ENCODE results near the gene RAB33A.

RAB33A gene

DNA sequence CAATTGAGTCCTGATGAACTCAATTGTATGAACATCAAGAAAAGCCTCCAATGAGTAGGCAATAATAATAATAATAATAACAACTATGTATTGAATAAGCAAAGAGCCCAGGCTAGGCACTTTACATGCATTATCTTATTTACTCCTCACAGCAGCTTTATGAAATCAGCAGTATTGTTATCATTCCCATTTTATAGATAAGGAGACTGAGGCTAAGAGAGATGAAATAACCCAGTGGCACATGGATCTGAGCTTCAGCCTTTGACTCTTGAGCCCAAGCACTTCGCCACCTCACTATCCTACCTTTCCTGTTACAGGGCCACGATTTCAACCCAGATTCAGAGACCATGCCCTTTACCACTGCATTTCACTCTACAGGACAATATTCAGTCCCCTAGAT is 3.2 kb downstream of the RAB33A start:
- Mint-ChIP-seq H3K4me1 (peaks cover 48% of the 10 kb centered on the region), H3K36me3 (ENCODE audit: insufficient read depth) (peaks cover 10% of the 10 kb centered on the region)

DNA sequence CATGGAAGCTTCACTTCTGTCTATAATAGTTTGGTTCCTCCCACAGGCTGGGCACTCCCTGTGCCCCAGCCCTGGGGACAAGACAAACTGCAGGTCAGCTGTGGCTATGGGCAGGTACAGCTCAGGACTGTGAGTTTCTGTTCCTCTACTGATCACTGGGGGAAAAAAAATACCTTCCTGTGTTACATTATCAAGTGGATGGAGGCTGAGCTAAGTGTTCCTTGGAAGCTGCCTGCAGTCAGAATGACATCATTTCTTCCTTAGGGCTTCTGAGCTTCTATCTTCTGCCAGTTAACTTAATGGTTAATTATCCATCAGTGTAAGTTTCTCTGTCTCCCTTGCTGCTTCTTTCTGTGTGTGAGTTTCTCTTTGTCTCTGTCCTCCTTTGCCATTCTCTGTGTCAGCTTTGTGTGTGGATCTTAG is 4.6 kb downstream of the RAB33A start:
- ATAC-seq (replicated peaks; ENCODE audit: extremely low read depth, poor library complexity, severe bottlenecking) (no peak), DNase-seq (ENCODE audit: low spot score in 2 of 2) (no peak)
- peak overlapping the region; percentile 8 for H3K4me3 Mint-ChIP-seq
- H3K36me3 Mint-ChIP-seq (ENCODE audit: insufficient read depth): peaks cover 8% of the 10 kb centered on the region
- H3K27ac Mint-ChIP-seq (ENCODE audit: low read depth): peak overlapping the region; percentile 75
- H3K4me1 Mint-ChIP-seq: peaks cover 49% of the 10 kb centered on the region
- no peaks in the 10 kb centered on the region for H3K27me3 Mint-ChIP-seq
- no peaks in the 10 kb centered on the region for H3K9me3 Mint-ChIP-seq

More for the DNA sequence above, 3.2 kb downstream of the RAB33A start:
- no peak for ATAC-seq (replicated peaks; ENCODE audit: extremely low read depth, poor library complexity, severe bottlenecking)
- Mint-ChIP-seq H3K9me3 (no peaks in the 10 kb centered on the region), H3K4me3 (no peak overlapping the region), H3K27ac (ENCODE audit: low read depth) (no peak overlapping the region), H3K27me3 (no peaks in the 10 kb centered on the region)
- no peak for DNase-seq (ENCODE audit: low spot score in 2 of 2)

DNA sequence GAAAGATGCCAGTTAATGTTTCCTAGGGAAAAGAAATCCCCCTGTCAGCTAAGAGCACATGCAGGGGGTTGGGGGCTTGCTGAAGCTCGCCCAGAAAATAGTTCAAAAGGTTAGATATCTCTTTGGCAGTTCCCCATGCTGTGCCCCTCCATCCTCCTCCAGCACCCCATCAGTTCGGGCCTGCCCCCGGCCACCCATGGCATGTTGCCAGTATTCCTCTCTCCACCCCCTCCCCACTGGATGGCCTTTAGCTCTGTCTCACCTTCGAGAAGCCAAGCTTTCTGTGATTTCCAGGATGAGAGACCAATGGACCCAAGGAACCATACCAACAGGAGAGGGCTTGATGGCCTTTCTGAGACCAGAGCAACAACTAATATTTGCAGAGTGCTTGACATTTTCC is 5.2 kb downstream of the RAB33A start:
- no peak for ATAC-seq (replicated peaks; ENCODE audit: extremely low read depth, poor library complexity, severe bottlenecking)
- DNase-seq (ENCODE audit: low spot score in 2 of 2): no peak
- Mint-ChIP-seq H3K27ac (ENCODE audit: low read depth) (peak overlapping the region; percentile 75), H3K9me3 (no peaks in the 10 kb centered on the region), H3K27me3 (no peaks in the 10 kb centered on the region), H3K36me3 (ENCODE audit: insufficient read depth) (peaks cover 8% of the 10 kb centered on the region), H3K4me1 (peaks cover 49% of the 10 kb centered on the region), H3K4me3 (no peak overlapping the region)

DNA sequence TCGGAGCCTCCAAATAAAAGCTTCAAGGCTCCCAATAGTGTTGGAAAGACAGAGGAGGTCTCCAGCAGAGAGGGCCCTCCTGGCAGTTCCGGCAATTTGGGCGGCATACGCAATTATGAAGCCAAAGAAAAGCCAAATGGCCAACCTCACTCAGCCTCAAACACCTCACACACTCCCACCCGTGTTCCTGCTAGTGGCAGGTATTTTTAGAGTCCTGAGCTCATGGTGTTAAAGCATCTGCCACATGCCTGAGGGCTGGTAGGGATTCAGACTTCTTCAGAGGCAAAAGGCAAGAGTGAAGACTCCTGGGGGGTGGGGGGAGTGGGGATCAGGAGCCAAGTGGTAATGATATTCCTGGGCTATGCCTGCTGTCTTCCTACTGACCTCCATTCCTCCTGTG is 7.4 kb downstream of the RAB33A start:
- Mint-ChIP-seq H3K4me1 (peaks cover 36% of the 10 kb centered on the region), H3K27ac (ENCODE audit: low read depth) (peak overlapping the region; percentile 72)

DNA sequence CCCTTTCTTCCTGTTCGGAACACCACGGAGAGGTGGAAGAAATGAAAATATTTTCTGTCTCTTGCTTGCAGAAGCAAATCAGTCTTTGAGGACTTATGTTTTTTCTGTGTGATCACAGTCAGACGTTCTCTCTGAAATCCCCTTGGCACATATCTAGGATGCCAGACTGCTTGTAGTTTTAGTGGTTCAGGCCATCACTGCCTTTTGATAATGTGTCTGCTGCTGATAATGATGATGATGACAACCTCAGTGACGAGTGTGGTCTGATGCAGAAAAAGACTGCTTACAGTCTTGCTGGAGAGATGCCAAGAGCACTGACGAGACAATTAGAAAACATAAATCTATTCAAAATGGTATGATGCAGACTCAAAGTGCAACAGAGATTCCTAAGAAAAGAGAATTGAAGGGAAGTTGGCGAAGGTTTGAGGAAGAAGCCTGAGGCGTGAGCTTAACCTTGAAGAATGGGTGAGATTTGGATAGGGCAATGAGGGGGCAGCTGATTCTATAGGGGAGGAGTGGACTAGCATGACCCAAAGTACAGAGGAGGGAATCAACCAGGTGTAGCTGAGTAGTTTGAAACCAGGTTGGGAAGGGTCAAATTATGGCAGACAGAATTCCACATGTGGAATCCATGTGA is 7.9 kb downstream of the RAB33A start:
- H3K27ac Mint-ChIP-seq (ENCODE audit: low read depth): peak overlapping the region; percentile 72
- DNase-seq (ENCODE audit: low spot score in 2 of 2) (no peak), ATAC-seq (replicated peaks; ENCODE audit: extremely low read depth, poor library complexity, severe bottlenecking) (peak; percentile 34)
- no peak overlapping the region for H3K4me3 Mint-ChIP-seq
- peaks cover 32% of the 10 kb centered on the region for H3K4me1 Mint-ChIP-seq
- peaks cover 12% of the 10 kb centered on the region for H3K36me3 Mint-ChIP-seq (ENCODE audit: insufficient read depth)
- H3K27me3 Mint-ChIP-seq: no peaks in the 10 kb centered on the region
- no peaks in the 10 kb centered on the region for H3K9me3 Mint-ChIP-seq

More for the DNA sequence above, 7.4 kb downstream of the RAB33A start:
- H3K36me3 Mint-ChIP-seq (ENCODE audit: insufficient read depth): peaks cover 12% of the 10 kb centered on the region
- no peaks in the 10 kb centered on the region for H3K27me3 Mint-ChIP-seq
- ATAC-seq (replicated peaks; ENCODE audit: extremely low read depth, poor library complexity, severe bottlenecking) (no peak), DNase-seq (ENCODE audit: low spot score in 2 of 2) (no peak)
- no peak overlapping the region for H3K4me3 Mint-ChIP-seq
- no peaks in the 10 kb centered on the region for H3K9me3 Mint-ChIP-seq

DNA sequence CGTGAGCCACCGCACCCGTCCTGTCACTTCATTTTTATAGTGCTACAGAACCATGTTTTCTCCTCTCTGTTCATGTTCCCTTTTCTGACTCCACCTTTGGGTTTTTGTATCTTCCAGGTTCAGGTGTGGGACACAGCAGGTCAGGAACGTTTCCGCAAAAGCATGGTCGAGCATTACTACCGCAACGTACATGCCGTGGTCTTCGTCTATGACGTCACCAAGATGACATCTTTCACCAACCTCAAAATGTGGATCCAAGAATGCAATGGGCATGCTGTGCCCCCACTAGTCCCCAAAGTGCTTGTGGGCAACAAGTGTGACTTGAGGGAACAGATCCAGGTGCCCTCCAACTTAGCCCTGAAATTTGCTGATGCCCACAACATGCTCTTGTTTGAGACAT is 12.4 kb downstream of the RAB33A start:
- H3K27ac Mint-ChIP-seq (ENCODE audit: low read depth): no peak overlapping the region
- H3K4me3 Mint-ChIP-seq: peak overlapping the region; percentile 20

DNA sequence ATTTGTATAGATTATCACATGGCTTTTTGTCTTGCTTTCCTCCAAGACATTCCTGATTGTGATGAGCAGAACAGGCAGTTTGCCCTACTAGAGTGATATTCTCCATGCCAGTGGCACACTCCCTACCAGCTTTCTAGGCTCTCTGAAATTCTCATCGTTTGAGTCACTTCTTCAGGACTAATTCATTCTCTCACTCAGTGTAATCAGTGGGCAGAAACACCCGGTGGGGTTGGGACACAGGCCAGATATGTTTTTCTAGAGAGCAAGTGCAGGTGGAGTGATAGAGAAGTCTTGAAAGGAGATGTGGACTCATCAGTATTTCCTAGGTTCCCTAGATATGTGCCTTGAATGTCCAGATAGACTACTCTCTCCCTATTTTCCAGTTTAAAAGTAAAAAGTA is 13.1 kb downstream of the RAB33A start:
- Mint-ChIP-seq H3K4me3 (no peak overlapping the region), H3K4me1 (peaks cover 2% of the 10 kb centered on the region), H3K36me3 (ENCODE audit: insufficient read depth) (peaks cover 8% of the 10 kb centered on the region), H3K9me3 (no peaks in the 10 kb centered on the region), H3K27me3 (no peaks in the 10 kb centered on the region), H3K27ac (ENCODE audit: low read depth) (no peak overlapping the region)
- ATAC-seq (replicated peaks; ENCODE audit: extremely low read depth, poor library complexity, severe bottlenecking): no peak
- no peak for DNase-seq (ENCODE audit: low spot score in 2 of 2)

More for the DNA sequence above, 12.4 kb downstream of the RAB33A start:
- H3K4me1 Mint-ChIP-seq: peaks cover 7% of the 10 kb centered on the region
- no peaks in the 10 kb centered on the region for H3K9me3 Mint-ChIP-seq
- peaks cover 11% of the 10 kb centered on the region for H3K36me3 Mint-ChIP-seq (ENCODE audit: insufficient read depth)
- no peaks in the 10 kb centered on the region for H3K27me3 Mint-ChIP-seq
- DNase-seq (ENCODE audit: low spot score in 2 of 2) (no peak), ATAC-seq (replicated peaks; ENCODE audit: extremely low read depth, poor library complexity, severe bottlenecking) (no peak)

DNA sequence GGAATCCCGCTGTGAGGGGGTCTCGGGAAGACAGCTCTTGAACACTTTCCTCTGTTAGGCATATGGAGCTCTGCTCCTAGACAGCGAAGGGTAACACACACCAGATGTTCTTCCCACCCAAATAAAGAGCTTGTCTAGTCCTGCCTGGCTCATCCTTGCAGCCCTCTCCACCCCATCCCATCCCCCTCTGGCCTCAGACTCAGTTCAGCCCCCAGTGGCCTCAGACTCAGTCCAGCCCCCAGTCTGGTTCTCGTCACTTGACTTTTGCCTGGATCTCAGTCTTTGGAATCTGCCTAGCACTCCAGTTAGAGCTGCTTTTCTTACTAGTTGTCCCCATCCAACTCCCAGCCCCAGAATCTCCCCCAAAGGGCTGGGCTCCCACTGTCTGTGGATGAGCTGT is 14.9 kb downstream of the RAB33A start:
- Mint-ChIP-seq H3K4me3 (no peak overlapping the region), H3K4me1 (no peaks in the 10 kb centered on the region), H3K27me3 (no peaks in the 10 kb centered on the region), H3K36me3 (ENCODE audit: insufficient read depth) (peaks cover 6% of the 10 kb centered on the region), H3K9me3 (no peaks in the 10 kb centered on the region), H3K27ac (ENCODE audit: low read depth) (no peak overlapping the region)
- no peak for ATAC-seq (replicated peaks; ENCODE audit: extremely low read depth, poor library complexity, severe bottlenecking)
- DNase-seq (ENCODE audit: low spot score in 2 of 2): no peak

DNA sequence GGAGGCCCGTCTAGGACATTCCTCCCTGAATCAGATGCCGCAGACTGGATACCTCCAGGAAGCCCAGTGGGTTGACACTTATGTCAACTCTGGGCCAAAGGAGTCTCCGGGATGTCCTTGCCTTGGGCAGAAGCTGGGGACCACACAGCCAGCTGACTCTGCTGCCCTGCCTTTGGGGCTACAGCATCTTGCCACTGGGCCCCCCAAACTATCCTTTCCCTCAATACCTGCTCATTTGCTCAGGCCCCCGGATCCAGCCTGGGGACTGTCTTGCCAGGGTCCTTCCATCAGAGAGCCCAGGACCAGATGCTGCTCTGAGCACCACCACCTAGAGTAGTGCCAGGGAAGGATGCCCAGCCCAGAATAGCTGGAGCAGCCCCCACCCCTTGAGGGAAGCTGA is 19.0 kb downstream of the RAB33A start:
- Mint-ChIP-seq H3K9me3 (no peaks in the 10 kb centered on the region), H3K27ac (ENCODE audit: low read depth) (no peak overlapping the region), H3K27me3 (no peaks in the 10 kb centered on the region), H3K4me1 (no peaks in the 10 kb centered on the region), H3K36me3 (ENCODE audit: insufficient read depth) (no peaks in the 10 kb centered on the region), H3K4me3 (no peak overlapping the region)
- DNase-seq (ENCODE audit: low spot score in 2 of 2) (no peak), ATAC-seq (replicated peaks; ENCODE audit: extremely low read depth, poor library complexity, severe bottlenecking) (no peak)

DNA sequence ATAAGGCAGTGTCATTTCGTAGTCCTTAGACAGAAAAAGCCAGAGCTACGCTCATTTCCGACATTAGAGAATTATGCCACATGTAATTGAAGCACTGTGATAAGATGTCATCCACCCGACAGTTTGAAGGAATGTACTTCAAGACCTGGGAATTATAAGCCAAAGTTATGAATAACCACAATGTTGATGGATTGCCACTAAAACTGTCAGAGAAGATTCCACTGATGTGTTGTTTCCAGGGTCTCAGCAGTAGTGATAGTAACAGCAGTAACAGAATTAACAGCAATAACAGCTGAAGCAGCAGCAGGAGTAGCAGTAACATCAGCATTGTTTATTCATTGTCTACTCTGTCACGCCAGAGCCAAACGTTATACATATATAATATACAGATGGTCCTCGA is 24.7 kb downstream of the RAB33A start:
- no peaks in the 10 kb centered on the region for H3K27me3 Mint-ChIP-seq
- H3K4me1 Mint-ChIP-seq: no peaks in the 10 kb centered on the region
- DNase-seq (ENCODE audit: low spot score in 2 of 2) (no peak), ATAC-seq (replicated peaks; ENCODE audit: extremely low read depth, poor library complexity, severe bottlenecking) (no peak)
- no peak overlapping the region for H3K4me3 Mint-ChIP-seq
- no peaks in the 10 kb centered on the region for H3K9me3 Mint-ChIP-seq
- H3K36me3 Mint-ChIP-seq (ENCODE audit: insufficient read depth): no peaks in the 10 kb centered on the region
- no peak overlapping the region for H3K27ac Mint-ChIP-seq (ENCODE audit: low read depth)

DNA sequence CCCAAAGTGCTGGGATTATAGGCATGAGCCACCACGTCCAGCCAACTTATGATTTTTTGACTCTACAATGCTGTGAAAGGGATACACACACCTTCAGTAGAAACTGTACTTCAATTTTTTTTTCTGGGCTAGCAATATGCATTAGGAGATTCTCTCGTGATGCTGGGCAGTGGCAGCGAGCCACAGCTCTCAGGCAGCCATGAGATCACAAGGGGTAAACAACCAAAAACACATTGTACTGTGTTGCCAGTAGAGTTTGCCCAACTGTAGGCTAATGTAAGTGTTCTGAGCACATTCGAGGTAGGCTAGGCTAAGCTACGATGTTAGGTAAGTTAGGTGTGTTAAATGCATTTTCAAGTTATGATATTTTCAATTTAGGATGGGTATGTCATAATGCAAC is 25.7 kb downstream of the RAB33A start:
- no peaks in the 10 kb centered on the region for H3K27me3 Mint-ChIP-seq

DNA sequence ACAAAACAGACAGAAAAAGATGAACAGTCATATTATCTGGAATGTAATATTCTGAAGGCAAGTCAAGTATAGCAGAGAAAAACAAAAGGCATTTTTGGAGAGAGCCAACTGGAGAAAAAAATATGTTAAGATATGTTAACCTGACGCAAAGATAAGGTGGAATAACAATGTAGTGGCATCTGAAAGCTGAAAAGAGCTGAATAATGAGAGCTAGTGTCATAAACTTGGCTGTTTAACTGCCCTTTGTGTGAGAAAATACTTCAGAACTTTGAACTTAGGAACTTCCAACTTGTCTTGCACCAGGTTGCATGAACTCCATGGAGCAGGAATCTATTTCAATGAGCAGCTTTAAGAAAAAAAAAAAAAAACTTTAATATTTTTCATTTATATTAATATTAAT is 32.9 kb downstream of the RAB33A start:
- Mint-ChIP-seq H3K27me3 (no peaks in the 10 kb centered on the region), H3K4me1 (no peaks in the 10 kb centered on the region), H3K36me3 (ENCODE audit: insufficient read depth) (peaks cover 16% of the 10 kb centered on the region), H3K27ac (ENCODE audit: low read depth) (no peak overlapping the region), H3K9me3 (no peaks in the 10 kb centered on the region), H3K4me3 (no peak overlapping the region)
- ATAC-seq (replicated peaks; ENCODE audit: extremely low read depth, poor library complexity, severe bottlenecking): no peak
- no peak for DNase-seq (ENCODE audit: low spot score in 2 of 2)

More for the DNA sequence above, 25.7 kb downstream of the RAB33A start:
- H3K27ac Mint-ChIP-seq (ENCODE audit: low read depth): no peak overlapping the region
- no peaks in the 10 kb centered on the region for H3K36me3 Mint-ChIP-seq (ENCODE audit: insufficient read depth)
- no peaks in the 10 kb centered on the region for H3K4me1 Mint-ChIP-seq
- no peak overlapping the region for H3K4me3 Mint-ChIP-seq
- H3K9me3 Mint-ChIP-seq: no peaks in the 10 kb centered on the region
- no peak for ATAC-seq (replicated peaks; ENCODE audit: extremely low read depth, poor library complexity, severe bottlenecking)
- no peak for DNase-seq (ENCODE audit: low spot score in 2 of 2)

DNA sequence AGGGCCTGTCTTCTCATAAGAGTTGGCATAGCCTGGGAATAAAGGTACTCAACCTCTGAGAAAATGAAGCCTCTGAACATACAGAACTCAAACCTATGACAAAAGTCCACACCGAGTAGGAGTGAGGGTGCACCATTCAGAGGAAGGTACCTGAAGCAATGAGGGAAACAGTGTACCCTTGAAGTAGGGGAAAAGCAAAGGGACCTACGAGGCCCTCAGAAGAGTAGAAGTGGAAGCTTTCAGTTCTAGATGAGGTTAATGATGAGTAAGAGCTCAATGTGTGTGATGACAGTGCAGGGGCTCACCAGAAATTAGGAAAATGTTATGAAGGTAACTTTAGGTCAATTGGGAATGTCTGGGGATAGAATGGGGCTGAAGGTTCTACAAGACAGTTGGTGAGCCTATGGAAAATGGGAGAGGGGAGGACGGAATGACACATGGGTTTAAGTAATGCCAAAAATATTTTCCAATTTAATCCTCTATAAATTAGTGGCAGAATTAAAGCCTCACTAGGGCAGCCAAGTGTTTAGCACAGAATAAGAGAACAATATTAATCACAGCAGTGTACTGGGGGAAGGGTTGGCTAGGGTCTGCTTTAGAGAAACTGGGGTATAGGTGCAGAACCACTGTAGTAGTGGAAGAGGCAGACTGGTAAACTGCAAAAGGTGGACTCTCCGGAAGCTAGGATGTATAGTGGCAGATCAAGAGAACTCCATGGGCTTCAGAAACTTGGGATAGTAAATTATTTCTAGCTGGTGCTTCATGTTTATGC is 39.8 kb downstream of the RAB33A start:
- no peak overlapping the region for H3K4me3 Mint-ChIP-seq

More for the DNA sequence above, 39.8 kb downstream of the RAB33A start:
- no peak for DNase-seq (ENCODE audit: low spot score in 2 of 2)
- H3K27me3 Mint-ChIP-seq: no peaks in the 10 kb centered on the region
- H3K27ac Mint-ChIP-seq (ENCODE audit: low read depth): peak overlapping the region; percentile 50
- peaks cover 18% of the 10 kb centered on the region for H3K36me3 Mint-ChIP-seq (ENCODE audit: insufficient read depth)
- H3K4me1 Mint-ChIP-seq: peaks cover 14% of the 10 kb centered on the region
- ATAC-seq (replicated peaks; ENCODE audit: extremely low read depth, poor library complexity, severe bottlenecking): no peak
- H3K9me3 Mint-ChIP-seq: no peaks in the 10 kb centered on the region
